Measurements from ENCODE around the gene ABLIM2. TPM values are rescaled to one million over a fixed set of nuclear protein-coding genes. Genes with fewer than 3 reads are reported as not detected.

ABLIM2 gene
- polyA plus RNA-seq, 1 donor from 2014 or later, result 14.9 TPM

- H2AFZ ChIP-seq (ENCODE audit: low read depth, low read length), result no peak overlapping the region
- no peaks in the 10 kb centered on the region for H3K36me3 ChIP-seq (ENCODE audit: insufficient read depth, low read length)
- no peaks in the 10 kb centered on the region for H4K20me1 ChIP-seq (ENCODE audit: insufficient read depth)
Observed at GRCh38 chr4:7987148-7987989, 171.2 kb downstream of the ABLIM2 start.

GRCh38 chr4:7985891-7986441, 172.6 kb downstream of the ABLIM2 start:
- Histone ChIP-seq H4K20me1 (ENCODE audit: insufficient read depth) (no peaks in the 10 kb centered on the region), H3K9ac (ENCODE audit: low read length) (no peak overlapping the region), H3K4me3 (ENCODE audit: low read length) (no peak overlapping the region), H3F3A (ENCODE audit: insufficient read depth, low read length, poor library complexity, severe bottlenecking) (no peaks in the 10 kb centered on the region), H3K79me2 (replicated peaks; ENCODE audit: insufficient read depth, low read length) (no peaks in the 10 kb centered on the region), H3K4me2 (ENCODE audit: low read length) (no peak overlapping the region), H3K27me3 (ENCODE audit: insufficient read depth, low read depth, low read length) (no peaks in the 10 kb centered on the region), H3K27ac (ENCODE audit: low read length) (no peak overlapping the region), H3K9me3 (ENCODE audit: low read length) (no peaks in the 10 kb centered on the region), H2AFZ (ENCODE audit: low read depth, low read length) (no peak overlapping the region), H3K9me2 (ENCODE audit: insufficient read depth, low read length) (no peaks in the 10 kb centered on the region), H3K36me3 (ENCODE audit: insufficient read depth, low read length) (no peaks in the 10 kb centered on the region)
- TF ChIP-seq EZH2 (IDR thresholded peaks at IDR 0.05; ENCODE audit: borderline replicate concordance, insufficient read depth, low read length, poor library complexity, severe bottlenecking) (no peak), POLR2AphosphoS5 (IDR thresholded peaks at IDR 0.05) (no peak), CTCF (IDR thresholded peaks at IDR 0.05; ENCODE audit: poor library complexity, severe bottlenecking) (no peak), RAD21 (conservative IDR thresholded peaks at IDR 0.05) (no peak), MXI1 (conservative IDR thresholded peaks at IDR 0.05; ENCODE audit: poor library complexity, severe bottlenecking) (no peak), EP300 (conservative IDR thresholded peaks at IDR 0.05; ENCODE audit: poor library complexity, severe bottlenecking) (no peak), TAF1 (IDR thresholded peaks at IDR 0.05; ENCODE audit: low read depth) (no peak), REST (IDR thresholded peaks at IDR 0.05; ENCODE audit: borderline replicate concordance) (no peak), SMC3 (conservative IDR thresholded peaks at IDR 0.05; ENCODE audit: poor library complexity) (no peak)

More at GRCh38 chr4:7987148-7987989, 171.2 kb downstream of the ABLIM2 start:
- Histone ChIP-seq H3K27ac (ENCODE audit: low read length) (no peak overlapping the region), H3K4me2 (ENCODE audit: low read length) (no peak overlapping the region), H3K79me2 (replicated peaks; ENCODE audit: insufficient read depth, low read length) (no peaks in the 10 kb centered on the region), H3F3A (ENCODE audit: insufficient read depth, low read length, poor library complexity, severe bottlenecking) (no peaks in the 10 kb centered on the region), H3K27me3 (ENCODE audit: insufficient read depth, low read depth, low read length) (no peaks in the 10 kb centered on the region), H3K9me2 (ENCODE audit: insufficient read depth, low read length) (no peaks in the 10 kb centered on the region), H3K9ac (ENCODE audit: low read length) (no peak overlapping the region), H3K4me3 (ENCODE audit: low read length) (no peak overlapping the region), H3K9me3 (ENCODE audit: low read length) (no peaks in the 10 kb centered on the region)
- peak; percentile 87 for TF ChIP-seq RAD21 (conservative IDR thresholded peaks at IDR 0.05)
- peak; percentile 82 for TF ChIP-seq CTCF (IDR thresholded peaks at IDR 0.05; ENCODE audit: poor library complexity, severe bottlenecking)
- TF ChIP-seq MXI1 (conservative IDR thresholded peaks at IDR 0.05; ENCODE audit: poor library complexity, severe bottlenecking), result no peak
- TF ChIP-seq TAF1 (IDR thresholded peaks at IDR 0.05; ENCODE audit: low read depth), result no peak
- TF ChIP-seq SMC3 (conservative IDR thresholded peaks at IDR 0.05; ENCODE audit: poor library complexity), result peak; percentile 83

Measured in neural cell (in vitro differentiated cells).